ENCODE results near the gene KPNA3.
"Not testable (repeated sequence)": the region's sequence is repeated elsewhere in the genome, so short reads cannot be mapped to it uniquely, and the experiment has no call there.

Gene KPNA3

DNA sequence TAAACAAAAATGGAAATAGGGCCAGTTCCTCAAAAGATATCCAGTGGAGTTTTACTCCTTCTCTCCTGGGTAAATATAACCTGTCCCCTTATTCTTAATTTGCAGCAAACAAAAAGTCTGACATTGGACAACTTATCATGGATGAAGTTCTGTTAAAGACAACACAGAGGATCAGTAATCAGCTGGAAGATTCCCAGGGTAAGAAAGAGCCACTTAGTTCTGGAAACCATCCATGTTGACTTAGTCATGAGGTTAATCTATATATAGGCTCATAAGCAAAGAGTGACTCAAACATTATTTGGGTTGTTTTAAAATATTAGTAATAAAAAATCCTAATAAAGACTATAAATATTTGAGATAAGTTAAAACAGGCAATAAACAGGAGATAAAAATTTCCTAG lies 60.7 kb downstream of the KPNA3 start:
- Histone ChIP-seq H3K36me3 (ENCODE audit: insufficient read depth) (no peaks in the 10 kb centered on the region), H3K4me3 (IDR thresholded peaks at IDR 0.05; ENCODE audit: insufficient read depth, low read depth, low read length) (no peak overlapping the region), H3K27me3 (ENCODE audit: insufficient read depth, low read depth) (no peaks in the 10 kb centered on the region), H3K4me2 (no peak overlapping the region), H3K79me2 (ENCODE audit: insufficient read depth, low read depth) (no peaks in the 10 kb centered on the region), H3K9ac (no peak overlapping the region), H4K20me1 (ENCODE audit: insufficient read depth) (no peaks in the 10 kb centered on the region), H2AFZ (ENCODE audit: low read depth) (no peak overlapping the region), H3K4me1 (ENCODE audit: low read depth, poor library complexity, severe bottlenecking) (no peaks in the 10 kb centered on the region), H3K27ac (no peak overlapping the region)
- TF ChIP-seq, protein P1, sequence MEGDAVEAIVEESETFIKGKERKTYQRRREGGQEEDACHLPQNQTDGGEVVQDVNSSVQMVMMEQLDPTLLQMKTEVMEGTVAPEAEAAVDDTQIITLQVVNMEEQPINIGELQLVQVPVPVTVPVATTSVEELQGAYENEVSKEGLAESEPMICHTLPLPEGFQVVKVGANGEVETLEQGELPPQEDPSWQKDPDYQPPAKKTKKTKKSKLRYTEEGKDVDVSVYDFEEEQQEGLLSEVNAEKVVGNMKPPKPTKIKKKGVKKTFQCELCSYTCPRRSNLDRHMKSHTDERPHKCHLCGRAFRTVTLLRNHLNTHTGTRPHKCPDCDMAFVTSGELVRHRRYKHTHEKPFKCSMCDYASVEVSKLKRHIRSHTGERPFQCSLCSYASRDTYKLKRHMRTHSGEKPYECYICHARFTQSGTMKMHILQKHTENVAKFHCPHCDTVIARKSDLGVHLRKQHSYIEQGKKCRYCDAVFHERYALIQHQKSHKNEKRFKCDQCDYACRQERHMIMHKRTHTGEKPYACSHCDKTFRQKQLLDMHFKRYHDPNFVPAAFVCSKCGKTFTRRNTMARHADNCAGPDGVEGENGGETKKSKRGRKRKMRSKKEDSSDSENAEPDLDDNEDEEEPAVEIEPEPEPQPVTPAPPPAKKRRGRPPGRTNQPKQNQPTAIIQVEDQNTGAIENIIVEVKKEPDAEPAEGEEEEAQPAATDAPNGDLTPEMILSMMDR (conservative IDR thresholded peaks at IDR 0.05; ENCODE audit: low read depth, low read length), result no peak

DNA sequence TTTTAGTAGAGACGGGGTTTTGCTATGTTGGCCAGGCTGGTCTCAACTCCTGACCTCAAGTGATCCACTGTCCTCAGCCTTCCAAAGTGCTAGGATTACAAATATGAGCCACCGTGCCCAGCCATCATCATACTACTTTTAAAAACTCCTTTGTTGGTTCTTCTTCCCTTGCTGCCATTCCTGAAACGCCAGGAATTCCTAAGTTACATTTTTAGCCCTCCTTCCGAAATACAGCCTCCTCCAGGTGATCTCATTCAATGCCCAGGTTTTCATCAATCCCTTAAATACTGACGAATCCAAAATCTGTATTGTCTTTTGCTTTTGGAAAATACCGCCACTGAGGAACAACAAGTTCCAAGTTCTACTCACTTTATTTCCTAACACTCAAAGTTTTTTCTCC lies 75.9 kb downstream of the KPNA3 start:
- H3K4me1 ChIP-seq (ENCODE audit: low read depth, poor library complexity, severe bottlenecking), result no peaks in the 10 kb centered on the region
- H2AFZ ChIP-seq (ENCODE audit: low read depth), result no peak overlapping the region
- no peak overlapping the region for H3K27ac ChIP-seq
- H4K20me1 ChIP-seq (ENCODE audit: insufficient read depth), result no peaks in the 10 kb centered on the region
- H3K4me2 ChIP-seq, result no peak overlapping the region
- H3K27me3 ChIP-seq (ENCODE audit: insufficient read depth, low read depth), result no peaks in the 10 kb centered on the region
- 0 out of 2 replicates have a peak, but pooled peaks cover 4% of the 10 kb centered on the region for H3K36me3 ChIP-seq (ENCODE audit: insufficient read depth)
- H3K9ac ChIP-seq, result no peak overlapping the region
- H3K4me3 ChIP-seq (IDR thresholded peaks at IDR 0.05; ENCODE audit: insufficient read depth, low read depth, low read length), result no peak overlapping the region
- TF ChIP-seq, protein P1 (conservative IDR thresholded peaks at IDR 0.05; ENCODE audit: low read depth, low read length), result no peak
- no peaks in the 10 kb centered on the region for H3K79me2 ChIP-seq (ENCODE audit: insufficient read depth, low read depth)

DNA sequence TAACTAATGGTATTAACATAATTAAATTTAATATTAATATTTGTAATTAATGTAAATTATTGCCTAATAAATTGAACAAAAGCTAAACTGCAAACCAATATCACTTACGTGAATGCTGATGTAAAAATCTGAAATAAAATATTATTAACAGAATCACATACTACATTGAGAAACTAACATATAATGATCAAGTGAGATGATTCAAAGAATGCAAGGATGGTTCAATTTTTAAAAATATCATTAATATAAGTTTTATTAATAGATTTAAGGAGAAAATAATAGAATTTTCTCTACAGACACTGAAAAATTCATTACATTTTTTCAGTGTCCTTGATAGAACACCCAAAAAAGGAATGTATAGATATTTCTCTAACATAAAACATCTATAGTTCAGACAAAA lies 77.7 kb downstream of the KPNA3 start:
- H3K36me3 ChIP-seq (ENCODE audit: insufficient read depth), result 0 out of 2 replicates have a peak, but pooled peaks cover 4% of the 10 kb centered on the region
- H3K9ac ChIP-seq, result no peak overlapping the region

DNA sequence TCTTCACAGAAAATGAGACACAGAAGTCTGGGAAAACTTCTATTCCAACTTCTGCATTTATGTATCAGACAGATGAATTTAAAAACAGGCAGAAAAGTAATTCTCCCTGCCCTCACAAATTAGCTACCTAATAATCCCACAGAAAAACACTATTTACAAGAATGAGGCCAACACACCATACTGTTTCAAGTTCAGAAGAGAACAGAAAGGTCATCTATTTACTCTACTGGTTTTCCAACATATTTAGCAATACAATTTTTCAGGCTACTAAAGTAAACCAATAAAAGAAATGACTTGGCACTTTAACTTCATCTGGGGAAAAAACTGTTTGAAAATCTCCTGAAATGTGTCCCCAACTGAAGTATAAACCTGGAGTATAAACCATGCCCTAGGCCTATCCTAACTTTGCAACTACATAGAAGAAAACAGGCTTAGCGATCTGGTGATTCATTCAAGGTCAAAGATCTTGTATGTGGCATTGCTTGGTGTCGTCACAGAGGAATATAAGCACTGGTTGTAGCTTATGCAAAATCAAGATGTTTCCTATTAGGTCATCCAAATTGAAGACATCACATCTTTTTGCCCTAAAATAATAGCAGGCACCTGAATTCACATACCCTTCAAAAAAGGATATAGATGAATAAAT lies 81.1 kb downstream of the KPNA3 start:
- no peaks in the 10 kb centered on the region for H3K4me1 ChIP-seq (ENCODE audit: low read depth, poor library complexity, severe bottlenecking)
- no peak overlapping the region for H3K27ac ChIP-seq
- H3K4me3 ChIP-seq (IDR thresholded peaks at IDR 0.05; ENCODE audit: insufficient read depth, low read depth, low read length), result no peak overlapping the region
- no peak overlapping the region for H2AFZ ChIP-seq (ENCODE audit: low read depth)
- no peaks in the 10 kb centered on the region for H3K27me3 ChIP-seq (ENCODE audit: insufficient read depth, low read depth)
- H3K36me3 ChIP-seq (ENCODE audit: insufficient read depth), result 0 out of 2 replicates have a peak, but pooled peaks cover 4% of the 10 kb centered on the region
- no peaks in the 10 kb centered on the region for H3K79me2 ChIP-seq (ENCODE audit: insufficient read depth, low read depth)
- no peaks in the 10 kb centered on the region for H4K20me1 ChIP-seq (ENCODE audit: insufficient read depth)
- H3K9ac ChIP-seq, result no peak overlapping the region
- TF ChIP-seq, protein P1 (conservative IDR thresholded peaks at IDR 0.05; ENCODE audit: low read depth, low read length), result no peak
- no peak overlapping the region for H3K4me2 ChIP-seq

More for the DNA sequence above, 77.7 kb downstream of the KPNA3 start:
- H3K79me2 ChIP-seq (ENCODE audit: insufficient read depth, low read depth), result no peaks in the 10 kb centered on the region
- H3K27me3 ChIP-seq (ENCODE audit: insufficient read depth, low read depth), result no peaks in the 10 kb centered on the region
- no peak overlapping the region for H3K27ac ChIP-seq
- H3K4me3 ChIP-seq (IDR thresholded peaks at IDR 0.05; ENCODE audit: insufficient read depth, low read depth, low read length), result no peak overlapping the region
- H3K4me2 ChIP-seq, result no peak overlapping the region
- no peak overlapping the region for H2AFZ ChIP-seq (ENCODE audit: low read depth)
- no peaks in the 10 kb centered on the region for H4K20me1 ChIP-seq (ENCODE audit: insufficient read depth)
- no peaks in the 10 kb centered on the region for H3K4me1 ChIP-seq (ENCODE audit: low read depth, poor library complexity, severe bottlenecking)
- TF ChIP-seq, protein P1 (conservative IDR thresholded peaks at IDR 0.05; ENCODE audit: low read depth, low read length), result no peak

DNA sequence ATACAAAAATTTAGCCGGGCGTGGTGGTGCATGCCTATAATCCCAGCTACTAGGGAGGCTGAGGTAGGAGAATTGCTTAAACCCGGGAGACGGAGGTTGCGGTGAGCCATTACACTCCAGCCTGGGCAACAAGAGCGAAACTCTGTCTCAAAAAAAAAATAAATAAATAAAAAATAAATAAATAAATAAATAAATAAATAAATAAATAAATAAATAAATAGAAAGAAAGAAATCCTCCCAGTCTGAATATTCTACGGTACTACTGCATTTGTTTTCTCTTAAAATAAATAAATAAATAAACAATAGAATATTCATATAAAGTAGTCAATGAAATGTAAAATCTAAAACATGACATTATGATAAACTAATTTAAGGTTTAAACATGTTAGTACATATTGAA lies 88.2 kb downstream of the KPNA3 start:
- H4K20me1 ChIP-seq (ENCODE audit: insufficient read depth); H2AFZ ChIP-seq (ENCODE audit: low read depth); H3K36me3 ChIP-seq (ENCODE audit: insufficient read depth); H3K27me3 ChIP-seq (ENCODE audit: insufficient read depth, low read depth); H3K4me3 ChIP-seq (IDR thresholded peaks at IDR 0.05; ENCODE audit: insufficient read depth, low read depth, low read length); H3K4me2 ChIP-seq; H3K27ac ChIP-seq; H3K79me2 ChIP-seq (ENCODE audit: insufficient read depth, low read depth); H3K4me1 ChIP-seq (ENCODE audit: low read depth, poor library complexity, severe bottlenecking); H3K9ac ChIP-seq: not testable (repeated sequence)

Data from KMS-11 (cell line).